Chondrocyte (in vitro differentiated cells): Measurements from ENCODE around the gene FADS6. TPM values are rescaled to one million over a fixed set of nuclear protein-coding genes. Genes with fewer than 3 reads are reported as not detected.

Source experiments
- DNase-seq: peaks from one replicate; pipeline ENCODE4 v3.0.0; 2021; ENCODE audit warnings: mixed read lengths, low spot score
- H3K27ac Mint-ChIP-seq: one replicate; pipeline ENCODE4 v1.8.0; 2021; ENCODE audit warnings: mild to moderate bottlenecking, moderate library complexity, mixed read lengths; ENCODE audit not compliant: unreplicated experiment
- H3K27me3 Mint-ChIP-seq: 2 replicates; pipeline ENCODE4 v1.8.0; 2021; ENCODE audit warnings: low read depth, mixed read lengths
- H3K36me3 Mint-ChIP-seq: 2 replicates; pipeline ENCODE4 v1.8.0; 2021; ENCODE audit warnings: low read depth, mixed read lengths
- H3K4me1 Mint-ChIP-seq: 2 replicates; pipeline ENCODE4 v1.8.0; 2021; ENCODE audit warnings: low read depth, mild to moderate bottlenecking, mixed read lengths
- H3K4me3 Mint-ChIP-seq: one replicate; pipeline ENCODE4 v1.8.0; 2021; ENCODE audit warnings: mild to moderate bottlenecking, moderate library complexity, mixed read lengths; ENCODE audit not compliant: unreplicated experiment
- H3K9me3 Mint-ChIP-seq: 2 replicates; pipeline ENCODE4 v1.8.0; 2021; ENCODE audit warnings: low read depth, mixed read lengths
- total RNA-seq: library from RNA; stranded (reverse); gene quantifications from 3 replicates; pipeline ENCODE4 v1.2.1, GENCODE V29; 2021
- TF ChIP-seq, protein P1 (sequence below): fragments of 200-600 bp; sonication (generic); IDR thresholded peaks from 2 replicates; pipeline ENCODE4 v1.5.0; 2021; ENCODE audit warnings: antibody characterized with exemption, mild to moderate bottlenecking, moderate library complexity

Gene FADS6
- total RNA-seq, 1 donor from 2014 or later: not detected

DNA sequence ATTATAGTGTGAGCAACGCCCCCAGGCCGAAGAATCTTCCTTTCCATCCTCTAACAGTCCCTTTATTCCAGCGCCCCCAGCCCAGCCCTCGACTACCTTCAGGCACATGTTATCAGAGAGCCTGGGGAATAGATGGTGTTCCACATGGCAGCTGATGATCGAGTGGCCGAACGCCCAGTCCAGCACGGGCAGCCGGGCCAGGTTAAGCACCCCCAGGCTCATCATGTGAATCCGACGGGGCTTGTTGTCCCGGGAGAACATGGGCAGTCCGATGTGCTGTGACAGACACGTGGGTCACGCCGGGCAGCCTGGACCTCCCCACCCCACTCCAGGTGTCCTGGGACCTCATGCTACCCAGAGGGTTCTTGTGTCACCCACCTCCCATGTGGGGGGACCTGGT, 14.1 kb downstream of the FADS6 start:
- DNase-seq: no peak
- no peak overlapping the region for H3K27ac Mint-ChIP-seq
- TF ChIP-seq, protein P1, sequence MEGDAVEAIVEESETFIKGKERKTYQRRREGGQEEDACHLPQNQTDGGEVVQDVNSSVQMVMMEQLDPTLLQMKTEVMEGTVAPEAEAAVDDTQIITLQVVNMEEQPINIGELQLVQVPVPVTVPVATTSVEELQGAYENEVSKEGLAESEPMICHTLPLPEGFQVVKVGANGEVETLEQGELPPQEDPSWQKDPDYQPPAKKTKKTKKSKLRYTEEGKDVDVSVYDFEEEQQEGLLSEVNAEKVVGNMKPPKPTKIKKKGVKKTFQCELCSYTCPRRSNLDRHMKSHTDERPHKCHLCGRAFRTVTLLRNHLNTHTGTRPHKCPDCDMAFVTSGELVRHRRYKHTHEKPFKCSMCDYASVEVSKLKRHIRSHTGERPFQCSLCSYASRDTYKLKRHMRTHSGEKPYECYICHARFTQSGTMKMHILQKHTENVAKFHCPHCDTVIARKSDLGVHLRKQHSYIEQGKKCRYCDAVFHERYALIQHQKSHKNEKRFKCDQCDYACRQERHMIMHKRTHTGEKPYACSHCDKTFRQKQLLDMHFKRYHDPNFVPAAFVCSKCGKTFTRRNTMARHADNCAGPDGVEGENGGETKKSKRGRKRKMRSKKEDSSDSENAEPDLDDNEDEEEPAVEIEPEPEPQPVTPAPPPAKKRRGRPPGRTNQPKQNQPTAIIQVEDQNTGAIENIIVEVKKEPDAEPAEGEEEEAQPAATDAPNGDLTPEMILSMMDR: no peak
- no peak overlapping the region for H3K4me3 Mint-ChIP-seq
- H3K36me3 Mint-ChIP-seq: no peaks in the 10 kb centered on the region
- H3K9me3 Mint-ChIP-seq: no peaks in the 10 kb centered on the region
- peaks cover 39% of the 10 kb centered on the region for H3K27me3 Mint-ChIP-seq
- no peaks in the 10 kb centered on the region for H3K4me1 Mint-ChIP-seq

DNA sequence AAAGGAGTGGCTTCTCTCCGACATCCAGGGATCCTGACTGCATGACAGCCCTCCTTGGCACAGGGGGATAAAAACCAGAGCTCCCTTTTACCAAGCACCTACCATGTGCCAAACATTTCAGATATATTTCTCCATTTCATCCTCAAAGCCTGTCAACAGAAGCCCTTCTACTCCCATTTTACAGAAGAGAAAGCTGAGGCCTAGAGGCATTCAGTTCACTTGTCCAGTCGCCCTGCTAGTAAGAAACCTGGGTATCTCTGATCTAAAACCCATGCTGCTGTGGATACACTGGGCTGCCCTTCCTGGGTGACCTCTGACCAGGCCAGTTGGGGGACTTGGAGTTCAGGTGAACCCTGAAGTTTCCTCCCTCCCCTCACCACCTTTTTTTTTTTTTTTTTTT, 14.8 kb downstream of the FADS6 start:
- Mint-ChIP-seq H3K36me3 (no peaks in the 10 kb centered on the region), H3K27ac (no peak overlapping the region), H3K4me3 (no peak overlapping the region), H3K27me3 (peaks cover 38% of the 10 kb centered on the region), H3K9me3 (no peaks in the 10 kb centered on the region), H3K4me1 (peaks cover 5% of the 10 kb centered on the region)
- TF ChIP-seq, protein P1: no peak
- DNase-seq: no peak

DNA sequence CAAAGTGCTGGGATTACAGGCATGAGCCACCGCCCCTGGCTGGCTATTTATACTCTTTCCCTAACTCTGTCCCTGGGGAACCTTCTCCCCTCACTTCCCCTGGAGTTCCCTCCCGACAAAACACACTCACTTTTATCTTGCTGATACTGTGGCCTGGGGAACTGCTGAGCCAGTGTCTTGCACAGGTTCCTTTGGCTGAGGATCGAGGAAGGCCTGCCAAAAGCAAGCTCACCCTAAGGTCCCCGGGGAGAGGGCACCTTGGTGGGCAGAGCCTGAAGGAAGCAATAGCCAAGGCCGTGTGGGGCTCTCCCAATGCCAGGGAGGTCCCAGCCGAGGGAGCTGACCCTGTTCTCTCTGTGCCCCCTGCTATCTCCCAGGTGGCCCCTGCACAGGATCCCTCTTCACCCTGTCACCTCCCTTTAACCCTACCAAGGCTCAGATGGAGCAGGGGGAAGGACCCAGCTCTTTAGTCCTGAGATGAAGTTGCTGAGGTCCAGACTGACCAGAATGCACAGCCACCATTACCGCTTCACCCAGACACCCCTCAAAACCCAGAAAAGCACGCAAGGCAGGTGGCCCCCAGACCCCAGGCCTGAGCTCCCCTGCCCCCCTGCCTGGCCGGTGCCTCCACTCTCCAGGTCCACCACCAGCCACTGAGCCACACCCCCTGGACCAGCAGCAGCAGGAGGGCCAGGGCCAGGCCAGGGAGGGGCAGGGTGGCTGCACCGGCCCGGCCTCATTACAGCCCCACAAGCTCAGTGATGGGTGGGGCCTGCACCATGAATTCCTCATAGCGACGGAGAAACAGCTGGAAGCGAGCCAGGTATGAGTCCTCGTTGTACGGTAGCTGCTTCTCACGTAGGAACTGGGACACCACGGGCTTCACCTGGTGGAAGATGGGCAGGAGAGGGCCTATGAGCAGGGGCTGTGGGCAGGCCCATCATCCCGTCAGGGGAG, 15.6 kb downstream of the FADS6 start:
- TF ChIP-seq, protein P1: no peak
- DNase-seq: no peak
- no peaks in the 10 kb centered on the region for H3K36me3 Mint-ChIP-seq
- H3K4me3 Mint-ChIP-seq: no peak overlapping the region
- no peak overlapping the region for H3K27ac Mint-ChIP-seq
- H3K27me3 Mint-ChIP-seq: peaks cover 33% of the 10 kb centered on the region
- no peaks in the 10 kb centered on the region for H3K9me3 Mint-ChIP-seq
- H3K4me1 Mint-ChIP-seq: peaks cover 7% of the 10 kb centered on the region

DNA sequence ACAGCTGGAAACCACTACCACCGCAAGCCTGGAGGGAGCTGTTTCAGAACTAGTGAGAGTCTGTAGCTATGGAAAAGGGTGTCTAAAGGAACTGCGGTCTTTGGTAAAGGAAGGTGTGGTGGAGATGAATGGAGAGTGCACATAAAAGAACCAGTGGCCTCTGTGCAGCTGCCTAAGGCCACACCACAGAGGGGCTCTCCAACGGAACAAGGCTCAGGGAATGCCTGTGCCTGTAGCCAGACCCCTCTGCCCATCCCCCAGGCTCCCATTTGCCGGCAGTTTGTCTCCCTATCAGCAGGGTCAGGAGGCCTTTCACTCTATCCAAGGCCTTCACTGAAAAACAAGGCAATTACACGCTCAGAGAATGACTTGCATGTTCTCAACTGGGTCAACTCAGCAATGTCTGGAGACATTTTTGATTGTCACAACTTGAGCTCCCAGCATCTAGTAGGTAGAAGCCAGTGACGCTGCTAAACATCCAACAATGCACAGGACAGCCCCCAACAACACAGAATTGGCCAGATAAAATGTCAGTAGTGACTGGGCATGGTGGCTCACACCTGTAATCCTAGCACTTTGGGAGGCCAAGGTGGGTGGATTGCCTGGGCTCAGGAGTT, 17.3 kb downstream of the FADS6 start:
- Mint-ChIP-seq H3K4me3 (no peak overlapping the region), H3K27ac (no peak overlapping the region)

More for the DNA sequence above, 17.3 kb downstream of the FADS6 start:
- H3K9me3 Mint-ChIP-seq: no peaks in the 10 kb centered on the region
- H3K4me1 Mint-ChIP-seq: peaks cover 22% of the 10 kb centered on the region
- TF ChIP-seq, protein P1: no peak
- H3K27me3 Mint-ChIP-seq: peaks cover 19% of the 10 kb centered on the region
- DNase-seq: no peak
- no peaks in the 10 kb centered on the region for H3K36me3 Mint-ChIP-seq
